Pulmonary artery endothelial cell (primary cell): ENCODE results near the gene SPAG9. TPM values are rescaled to one million over a fixed set of nuclear protein-coding genes. Genes with fewer than 3 reads are reported as not detected.

ENCODE experiments used
- DNase-seq: peaks from one replicate; pipeline ENCODE4 v3.0.0-alpha.2; 2011; ENCODE audit warnings: low read depth, low spot score
- total RNA-seq: library from RNA; depleted of rRNA; stranded (reverse); fragments of >200 nt; gene quantifications from 2 replicates; pipeline ENCODE4 v1.2.3, GENCODE V29; 2014

Gene SPAG9
- total RNA-seq, 1 donor from 2014 or later, result 71.9 TPM

DNA sequence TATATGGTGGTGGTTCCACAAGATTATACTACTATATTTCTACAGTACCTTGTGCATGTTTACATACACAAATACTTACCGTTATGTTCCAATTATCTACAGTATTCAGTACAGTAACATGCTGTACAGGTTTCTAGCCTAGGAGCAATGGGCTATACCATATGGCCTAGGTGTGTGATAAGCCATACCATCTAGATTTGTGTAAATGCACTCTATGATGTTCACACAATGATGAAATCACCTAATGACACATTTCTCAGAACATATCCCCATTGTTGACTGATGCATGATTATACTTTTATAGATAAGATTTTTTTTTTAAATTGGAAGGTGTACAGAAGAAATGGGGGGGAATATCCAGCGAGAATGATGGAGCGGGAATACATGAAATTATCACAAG lies 131.5 kb downstream of the SPAG9 start:
- DNase-seq, result no peak

DNA sequence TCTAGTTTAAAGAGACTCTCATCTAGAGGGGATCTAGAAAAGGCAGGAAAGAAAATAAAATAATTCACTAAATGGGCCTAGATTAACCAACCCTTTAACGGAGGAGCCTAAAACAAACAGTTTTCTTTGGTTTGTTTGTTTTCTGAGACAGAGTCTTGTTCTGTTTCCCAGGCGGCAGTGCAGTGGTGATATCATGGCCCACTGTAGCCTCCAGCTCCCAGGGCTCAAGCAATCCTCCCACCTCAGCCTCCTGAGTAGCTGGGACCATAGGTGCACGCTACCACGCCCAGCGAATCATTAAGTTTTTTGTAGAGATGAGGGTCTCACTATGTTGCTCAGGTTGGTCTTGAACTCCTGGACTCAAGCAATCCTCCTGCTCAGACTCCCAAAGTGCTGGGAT lies 132.2 kb downstream of the SPAG9 start:
- no peak for DNase-seq

DNA sequence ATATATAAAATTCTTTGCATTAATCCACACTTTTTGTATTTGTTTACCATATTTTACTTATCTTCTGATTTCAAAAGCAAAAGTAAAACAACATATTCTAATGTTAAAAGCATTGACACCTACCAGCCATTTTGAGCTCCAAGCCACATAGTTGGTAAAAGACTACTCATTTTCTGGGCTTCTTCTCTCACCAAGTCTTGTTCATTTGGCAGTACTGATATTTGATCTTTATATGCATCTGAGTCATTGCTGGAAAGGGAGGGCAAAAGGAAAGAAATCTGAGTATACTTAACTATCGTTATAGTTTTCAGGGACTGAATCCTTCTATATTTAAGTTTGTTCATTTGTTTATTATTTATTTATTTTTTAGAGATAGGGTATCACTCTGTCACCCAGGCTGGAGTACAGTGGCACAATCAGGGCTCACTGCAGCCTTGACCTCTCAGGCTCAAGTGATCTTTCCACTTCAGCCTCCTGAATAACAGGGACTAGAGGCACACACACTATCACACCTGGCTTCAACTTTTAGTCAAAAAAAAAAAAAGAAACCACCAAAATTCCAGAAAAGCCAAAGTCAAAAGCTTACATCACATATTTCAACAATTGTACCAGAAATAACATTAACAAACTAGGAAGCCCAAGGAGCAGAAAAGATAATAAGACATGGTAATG lies 133.5 kb downstream of the SPAG9 start:
- no peak for DNase-seq

DNA sequence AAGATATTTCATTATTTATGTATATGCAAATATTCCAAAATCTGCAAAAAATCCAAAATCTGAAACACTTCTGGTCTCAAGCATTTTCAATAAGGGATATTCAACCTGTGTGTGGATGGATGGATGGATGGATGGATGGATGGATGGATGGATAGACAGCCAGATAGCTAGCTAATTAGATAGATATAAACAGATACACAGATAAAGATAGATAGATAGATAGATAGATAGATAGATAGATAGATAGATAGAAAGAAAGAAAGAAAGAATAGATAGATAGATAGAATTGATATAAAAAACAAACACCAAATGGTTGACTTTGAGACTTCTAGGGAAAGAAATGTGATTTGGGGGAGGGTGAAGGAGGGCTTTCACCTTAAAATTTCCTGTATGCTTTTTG lies 139.4 kb downstream of the SPAG9 start:
- DNase-seq, result no peak

DNA sequence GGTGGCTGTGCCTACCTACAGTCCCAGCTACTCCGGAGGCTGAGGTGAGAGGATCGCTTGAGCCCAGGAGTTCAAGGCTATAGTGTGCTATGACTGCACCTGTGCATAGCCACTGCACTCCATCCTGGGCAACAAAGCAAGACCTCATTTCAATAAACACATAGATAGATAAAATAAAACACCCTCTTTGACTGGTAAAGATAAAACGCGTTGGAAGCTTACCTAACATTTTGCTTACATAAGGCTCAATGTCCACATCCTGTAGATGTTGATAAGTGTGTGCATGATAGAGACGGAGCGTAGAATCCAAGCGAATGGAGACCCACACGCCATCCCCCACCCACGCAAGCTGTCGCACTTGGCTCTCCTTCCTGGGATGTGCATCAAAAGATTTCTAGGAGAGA lies 141.1 kb downstream of the SPAG9 start:
- no peak for DNase-seq

DNA sequence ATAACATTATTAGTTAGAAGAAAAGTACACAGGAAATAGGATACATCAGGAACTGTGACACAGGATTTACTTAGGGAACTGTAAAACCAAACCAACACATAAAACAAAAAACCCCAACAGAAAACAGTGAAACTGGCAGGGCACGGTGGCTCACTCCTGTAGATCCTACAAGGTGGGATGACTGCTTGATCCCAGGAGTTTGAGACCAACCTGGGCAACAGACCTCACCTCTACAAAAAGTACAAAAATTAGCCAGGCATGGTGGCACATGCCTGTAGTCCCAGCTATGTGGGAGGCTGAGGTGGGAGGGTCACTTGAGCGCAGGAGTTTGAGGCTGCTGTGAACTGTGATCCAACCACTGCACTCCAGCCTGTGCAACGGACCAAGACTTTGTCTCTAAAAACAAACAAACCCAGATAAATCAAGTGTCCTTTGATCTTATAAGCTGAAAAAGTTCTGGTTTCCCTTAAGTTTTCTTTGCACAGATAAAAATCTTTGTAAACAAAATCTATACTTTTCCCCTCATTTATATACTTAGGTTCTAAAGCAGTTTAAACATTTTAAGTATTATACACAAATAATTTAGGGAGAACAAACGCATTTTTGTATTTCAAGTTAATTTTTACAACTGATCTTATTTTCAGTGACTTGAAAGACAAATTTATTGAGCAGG lies 143.0 kb downstream of the SPAG9 start:
- no peak for DNase-seq

DNA sequence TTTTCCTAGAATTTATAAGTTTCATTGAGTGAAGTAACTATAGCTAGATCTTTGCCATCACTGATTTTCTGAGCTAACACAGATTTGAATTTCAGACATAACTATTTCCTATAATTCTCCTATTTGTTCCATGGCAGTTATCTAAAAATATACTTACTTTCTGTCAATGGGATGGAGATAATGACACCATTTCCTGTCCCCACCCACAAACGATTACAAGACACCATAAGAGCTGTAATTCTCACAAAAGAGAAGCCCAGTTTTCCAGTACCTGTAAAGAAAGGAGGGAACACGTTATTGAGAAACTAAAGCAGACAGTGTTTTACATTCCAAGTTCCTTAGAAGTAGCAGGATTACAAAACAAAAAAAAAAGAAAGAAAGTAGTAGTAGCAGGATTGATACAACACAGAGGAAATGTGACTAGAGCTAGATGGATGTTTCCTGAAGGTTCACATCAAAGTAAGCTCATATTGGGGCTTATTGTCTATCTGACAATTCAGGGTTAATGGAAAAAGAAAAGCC lies 143.7 kb downstream of the SPAG9 start:
- DNase-seq, result no peak

DNA sequence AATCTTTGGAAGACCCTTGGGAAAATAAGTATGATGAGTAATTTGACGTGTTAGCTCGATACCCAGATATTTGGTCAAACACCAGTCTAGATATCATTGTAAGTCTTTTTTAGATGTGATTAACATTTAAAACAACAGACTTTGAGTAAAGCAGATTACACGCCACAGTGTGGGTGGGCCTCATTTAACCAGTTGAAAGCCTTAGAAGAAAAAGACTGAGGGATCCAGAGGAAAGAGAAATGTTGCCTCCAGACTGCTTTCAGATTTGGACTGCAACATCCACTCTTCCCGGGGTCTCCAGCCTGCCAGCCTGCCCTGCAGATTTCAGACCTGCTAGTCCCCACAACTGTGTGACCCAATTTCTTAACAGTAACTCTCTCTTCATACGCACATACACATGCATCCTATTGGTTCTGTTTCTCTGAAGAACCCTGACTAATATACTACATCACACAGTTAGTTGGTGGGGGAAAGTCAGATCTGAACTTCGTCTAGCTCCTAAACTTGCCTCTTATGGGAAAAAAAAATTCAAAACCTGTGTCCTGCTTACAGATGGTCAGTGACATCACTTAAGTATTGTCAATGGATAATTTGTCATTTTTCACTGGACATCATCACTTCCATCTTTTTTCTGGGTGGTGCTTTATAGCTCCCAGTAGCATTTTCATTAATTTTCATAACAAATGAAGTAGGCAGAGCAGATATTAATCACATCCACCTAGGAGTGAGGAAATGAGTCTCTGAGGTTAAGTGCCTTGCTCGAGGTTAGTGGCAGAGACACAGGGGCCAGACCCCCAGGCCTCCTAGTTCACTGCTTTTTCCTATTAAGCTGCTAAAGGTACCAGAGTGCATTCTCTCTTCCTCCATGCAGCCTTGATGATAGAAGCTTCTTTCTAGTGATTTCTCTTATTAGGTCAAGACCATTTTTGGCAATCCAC lies 146.8 kb downstream of the SPAG9 start:
- no peak for DNase-seq

DNA sequence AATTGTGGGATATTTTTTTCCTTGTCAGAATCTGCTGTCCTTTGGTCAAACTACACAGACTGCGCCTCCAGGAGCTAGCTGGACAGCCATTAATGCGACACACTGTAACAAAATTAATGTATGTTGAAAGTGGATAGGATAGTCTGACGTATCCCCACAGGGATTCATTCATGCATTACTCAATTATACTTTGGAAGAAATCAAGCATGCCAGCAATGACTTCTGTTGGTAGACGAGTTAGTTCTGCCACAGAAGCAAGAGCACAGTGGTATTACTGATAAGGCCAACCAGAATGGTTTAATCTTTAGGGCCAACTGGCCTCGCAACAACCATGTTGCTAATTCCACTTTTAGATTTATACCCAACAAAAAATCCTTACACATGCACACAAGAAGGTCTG lies 148.1 kb downstream of the SPAG9 start:
- DNase-seq, result no peak

DNA sequence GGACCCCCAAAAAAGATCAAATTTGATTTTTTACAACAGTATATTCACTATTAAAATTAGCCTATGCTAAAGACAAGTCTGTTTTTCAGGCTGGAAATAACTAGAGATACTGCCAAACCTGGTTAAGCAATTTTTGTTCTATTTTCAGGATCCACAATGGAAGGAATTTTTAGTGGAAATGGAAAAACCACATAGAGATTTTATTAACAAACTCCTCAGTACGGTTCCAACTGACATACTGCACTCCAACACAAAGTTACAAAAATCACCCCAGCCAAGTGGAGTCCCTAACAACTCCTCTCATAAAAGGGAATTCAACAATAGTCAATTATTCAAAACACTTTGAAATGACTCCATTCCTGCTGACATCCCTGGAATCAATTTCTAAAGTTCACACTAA lies 152.9 kb downstream of the SPAG9 start:
- no peak for DNase-seq

DNA sequence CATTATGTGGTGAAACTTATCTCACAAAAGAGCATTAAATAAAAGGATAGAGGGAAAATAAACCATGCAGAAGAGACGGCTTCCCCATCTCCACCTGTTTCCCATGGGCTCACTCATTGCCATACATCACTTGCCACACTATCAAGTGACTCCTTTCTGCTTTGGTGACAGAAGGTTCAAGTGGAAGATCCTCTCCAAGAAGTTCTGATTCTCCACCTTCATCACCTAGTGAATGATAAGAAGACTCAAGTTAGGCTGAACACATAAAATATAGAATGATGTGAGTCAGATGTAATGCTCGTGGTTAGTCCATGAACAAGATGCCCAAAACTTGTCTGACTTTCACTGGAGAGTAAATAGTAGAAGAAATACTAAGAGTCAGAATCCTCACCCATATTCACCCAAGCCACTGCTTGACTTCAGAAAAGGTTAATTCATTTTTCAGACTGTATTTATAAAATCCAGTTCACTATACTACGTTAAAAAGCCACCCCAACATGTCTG lies 154.5 kb downstream of the SPAG9 start:
- DNase-seq, result no peak

DNA sequence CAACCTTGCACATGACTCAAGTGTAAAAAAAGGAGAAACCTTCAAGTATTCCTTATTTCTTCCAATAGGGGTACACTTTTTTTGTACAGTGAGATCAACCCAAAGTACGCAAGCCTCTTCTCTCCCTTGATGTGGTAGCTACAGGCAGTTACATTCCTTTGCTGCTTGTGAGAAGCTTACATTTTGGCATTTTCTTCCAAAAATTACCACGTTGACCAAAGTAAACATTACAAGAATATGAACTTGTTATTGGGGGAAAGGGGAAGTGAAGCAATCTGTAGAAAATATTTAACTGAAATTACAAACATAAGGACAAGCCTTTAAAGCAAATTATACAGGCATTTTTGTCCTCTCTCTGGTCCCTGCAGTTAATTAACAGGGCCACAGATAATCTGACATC lies 157.5 kb downstream of the SPAG9 start:
- DNase-seq, result no peak

DNA sequence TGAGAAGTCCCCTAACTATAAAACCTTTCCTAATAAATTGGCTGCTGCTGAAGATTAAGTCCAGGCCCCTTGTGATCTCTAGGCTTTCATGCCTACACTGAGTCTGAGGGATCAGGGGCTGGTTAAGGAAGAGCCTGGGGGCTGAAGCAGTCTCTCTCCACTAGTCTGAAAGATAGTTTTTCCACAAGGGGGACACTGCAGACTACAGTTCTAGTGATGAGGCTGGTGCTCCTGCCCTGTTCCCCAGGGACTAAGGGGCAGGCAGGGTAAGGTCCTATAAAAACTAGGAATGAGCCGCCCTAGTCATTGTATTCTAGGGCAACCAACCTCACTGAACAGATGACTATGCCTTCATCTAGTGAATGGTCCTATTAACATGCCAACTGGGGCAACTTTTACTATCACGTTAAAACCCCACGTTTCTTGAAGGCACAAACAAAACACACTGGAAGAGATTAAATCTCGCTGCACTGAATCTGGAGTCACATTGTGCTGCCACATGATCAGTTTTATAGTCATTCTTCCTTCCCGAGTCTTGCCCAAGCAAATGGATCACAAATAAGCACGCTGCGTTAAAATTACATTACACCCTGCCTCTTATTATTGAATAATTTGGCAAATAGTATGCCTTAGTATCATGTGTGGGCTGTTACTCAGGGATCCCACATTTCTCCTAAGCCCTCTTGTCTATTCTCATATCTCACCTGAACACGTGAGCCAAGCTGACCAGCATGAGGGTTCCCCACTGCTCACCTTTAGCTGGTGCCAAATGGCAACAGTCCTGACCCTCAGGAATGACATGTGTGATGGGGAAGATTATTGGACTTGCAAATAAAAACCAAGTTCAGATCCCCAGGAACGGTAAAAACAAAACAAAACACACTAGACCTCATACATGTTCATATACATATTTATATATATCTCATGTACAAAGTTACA lies 159.1 kb downstream of the SPAG9 start:
- DNase-seq, result no peak

DNA sequence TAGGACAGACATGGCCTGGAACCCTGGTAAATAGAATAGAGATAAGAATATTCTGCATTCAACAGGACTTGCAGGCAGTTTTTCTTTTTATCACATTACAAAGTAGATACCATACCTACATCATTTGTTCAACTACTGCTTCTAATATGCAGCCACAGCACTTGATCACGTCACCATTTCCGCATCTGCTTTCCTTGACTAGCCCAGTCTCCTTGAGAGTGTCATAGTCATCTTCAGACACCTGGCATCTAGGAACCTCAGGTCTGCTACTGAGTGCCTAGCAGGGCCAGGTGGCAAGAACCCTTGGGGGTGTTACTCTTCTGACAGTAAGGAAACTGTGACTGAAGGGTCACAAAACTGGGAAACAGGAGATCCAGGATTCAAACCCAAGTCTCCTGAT lies 161.3 kb downstream of the SPAG9 start:
- DNase-seq, result no peak

DNA sequence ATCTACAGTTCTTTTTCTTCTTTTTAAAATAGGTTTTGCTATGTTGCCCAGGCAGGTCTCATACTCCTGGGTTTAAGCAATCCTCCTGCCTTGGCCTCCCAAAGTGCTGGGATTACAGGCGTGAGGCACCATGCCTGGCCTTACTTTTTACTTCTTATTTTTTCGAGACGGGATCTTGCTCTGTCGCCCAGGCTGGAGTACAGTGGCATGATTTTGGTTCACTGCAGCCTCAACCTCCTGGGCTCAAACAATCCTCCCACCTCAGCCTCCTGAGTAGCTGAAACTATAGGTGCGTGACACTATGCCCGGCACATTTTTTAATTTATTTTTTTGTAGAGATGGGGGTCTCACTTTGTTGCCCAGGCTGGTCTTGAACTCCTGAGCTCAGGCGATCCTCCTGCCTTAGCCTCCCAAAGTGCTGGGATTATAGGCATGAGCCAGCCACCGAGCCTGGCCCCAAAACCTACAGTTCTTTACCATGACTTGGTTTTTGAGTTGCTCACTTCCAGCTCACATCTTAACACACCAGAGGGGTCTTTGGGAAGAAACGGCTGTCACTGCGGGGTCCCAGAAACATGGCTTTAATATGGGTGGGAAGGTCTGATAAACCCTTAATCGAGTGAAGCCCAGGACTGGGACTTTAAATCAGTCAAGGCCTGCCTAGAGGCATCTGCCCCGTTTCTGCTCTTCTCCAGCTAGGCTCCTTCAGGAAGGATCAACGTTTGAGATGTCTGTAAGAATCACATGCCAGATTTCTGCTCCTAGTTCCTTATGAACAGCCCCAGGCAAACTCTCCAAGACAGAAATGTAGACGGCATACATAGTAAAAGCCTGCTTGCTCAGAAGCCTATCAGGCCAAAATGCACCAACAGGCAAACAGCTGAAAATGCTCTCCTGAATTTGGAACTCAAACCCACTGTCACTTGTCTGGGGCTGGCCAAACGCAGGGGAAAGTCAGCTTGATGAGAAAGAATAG lies 162.8 kb downstream of the SPAG9 start:
- no peak for DNase-seq

DNA sequence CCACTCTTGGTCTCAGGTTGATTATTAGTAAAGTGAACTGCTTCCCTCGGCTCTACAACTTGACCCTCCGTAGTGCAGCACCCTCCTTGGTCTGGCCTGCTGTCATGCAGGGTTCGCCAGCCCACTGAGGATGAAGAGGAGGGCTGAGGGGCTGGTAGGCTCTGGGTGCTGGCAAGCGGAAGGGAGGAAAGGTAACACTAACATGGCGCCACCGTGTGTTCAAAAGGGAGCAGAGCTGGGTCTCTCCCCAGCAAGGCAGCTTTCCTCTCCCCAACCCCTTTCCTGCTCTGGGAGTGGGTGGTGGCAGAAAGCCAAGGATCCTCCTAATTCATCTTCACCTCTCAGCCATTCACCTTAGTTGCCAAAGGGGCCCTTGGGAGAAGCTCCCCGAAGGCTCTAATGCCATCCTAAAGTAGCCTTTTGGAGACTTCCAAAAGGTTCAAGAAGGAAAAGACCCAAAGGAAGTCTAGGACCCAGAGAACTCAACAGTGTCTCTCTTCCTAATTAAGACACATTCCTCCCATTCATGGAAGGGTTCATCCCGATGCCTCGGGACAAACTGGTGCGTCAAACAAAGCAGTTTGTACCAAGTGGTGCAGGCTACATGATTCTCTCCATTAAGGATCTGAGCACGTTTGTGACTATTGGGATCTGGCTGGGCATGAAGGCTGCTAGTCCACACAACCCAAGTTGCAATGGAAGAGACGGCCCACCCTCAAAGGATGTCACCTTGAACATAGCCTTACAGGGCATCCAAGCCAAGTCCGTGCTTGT lies 163.7 kb downstream of the SPAG9 start:
- DNase-seq, result no peak

DNA sequence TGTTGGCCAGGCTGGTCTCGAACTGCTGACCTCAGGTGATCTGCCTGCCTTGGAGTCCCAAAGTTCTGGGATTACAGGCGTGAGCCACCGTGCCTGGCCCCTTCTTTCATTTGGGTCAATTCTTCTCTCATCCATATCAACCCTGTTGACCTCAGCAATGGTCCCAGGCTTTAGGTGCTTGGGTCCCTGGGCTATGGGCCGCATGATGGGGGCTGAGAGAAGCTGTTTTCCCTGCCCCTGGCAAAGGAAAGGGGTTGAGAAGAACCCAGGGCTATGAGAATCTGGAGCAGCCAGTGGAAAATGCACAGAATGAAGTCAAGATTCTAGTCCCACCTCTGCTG lies 164.3 kb downstream of the SPAG9 start:
- DNase-seq, result no peak

DNA sequence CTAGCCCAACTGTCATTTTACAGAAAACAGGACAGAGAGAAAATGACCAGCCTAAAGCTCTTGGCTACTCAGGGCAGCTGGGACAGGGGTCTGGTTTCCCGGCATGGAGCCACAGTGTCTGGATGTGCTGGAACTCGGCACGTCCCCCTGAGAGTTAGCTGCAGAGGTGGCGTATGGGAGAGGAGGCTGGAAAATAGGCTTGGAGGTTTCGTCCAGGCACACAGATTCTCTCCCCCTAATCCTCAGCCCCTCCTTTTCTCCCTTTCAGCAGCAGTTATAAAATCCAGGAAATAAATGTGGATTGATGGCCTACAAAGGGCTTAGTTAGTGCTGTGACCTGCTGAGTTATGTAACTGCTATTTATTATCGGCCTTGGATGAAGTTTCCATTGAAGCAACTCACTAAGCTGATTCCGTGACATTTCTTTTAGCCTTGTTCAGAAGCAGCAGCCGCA lies 165.0 kb downstream of the SPAG9 start:
- no peak for DNase-seq

DNA sequence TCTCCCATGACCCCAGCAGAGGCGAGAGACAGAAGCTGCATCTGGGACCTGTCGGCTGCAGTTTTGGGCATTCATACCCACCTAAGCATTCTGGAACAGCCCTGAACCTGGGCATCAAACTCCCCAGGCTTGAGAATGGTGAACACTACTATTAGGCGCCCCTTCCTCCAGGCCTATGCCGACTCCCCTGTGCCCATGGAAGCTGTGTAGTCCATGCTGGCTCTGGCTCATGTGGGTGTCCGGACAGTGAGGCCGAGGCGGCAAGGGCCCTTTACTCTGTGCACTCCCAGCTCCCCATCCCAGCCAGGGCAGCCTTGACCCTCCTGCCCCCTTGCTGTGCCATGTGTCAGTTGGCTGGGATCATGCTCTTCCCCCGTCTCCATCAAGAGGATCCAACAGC lies 165.5 kb downstream of the SPAG9 start:
- DNase-seq, result no peak
